Effector memory CD4-positive, alpha-beta T cell (primary cell): Measurements from ENCODE around the gene SLC5A10.
"Not testable (repeated sequence)": the region's sequence is repeated elsewhere in the genome, so short reads cannot be mapped to it uniquely, and the experiment has no call there.

ENCODE experiments used
- DNase-seq, 3 donors: peaks; one replicate each; pipeline ENCODE4 v3.0.0-alpha.2; 2020
- H3K27ac ChIP-seq: 2 replicates; pipeline ENCODE4 v1.7.0; 2013; ENCODE audit warnings: mild to moderate bottlenecking, low read length, moderate library complexity; ENCODE audit not compliant: insufficient read depth, poor library complexity, severe bottlenecking
- H3K27me3 ChIP-seq: replicated peaks from 2 replicates; pipeline ENCODE4 v1.7.0; 2013; ENCODE audit warnings: mild to moderate bottlenecking, low read length; ENCODE audit not compliant: insufficient read depth, control insufficient read depth, poor library complexity, severe bottlenecking
- H3K36me3 ChIP-seq: 2 replicates; pipeline ENCODE4 v1.7.0; 2013; ENCODE audit warnings: mild to moderate bottlenecking, low read length, moderate library complexity; ENCODE audit not compliant: control insufficient read depth, insufficient read depth
- H3K4me1 ChIP-seq: 2 replicates; pipeline ENCODE4 v1.7.0; 2013; ENCODE audit warnings: low read length, mild to moderate bottlenecking; ENCODE audit not compliant: control insufficient read depth, insufficient read depth, poor library complexity, severe bottlenecking
- H3K4me3 ChIP-seq: 2 replicates; pipeline ENCODE4 v1.7.0; 2013; ENCODE audit warnings: low read length, low read depth, mild to moderate bottlenecking; ENCODE audit not compliant: insufficient read depth, poor library complexity, severe bottlenecking
- H3K9me3 ChIP-seq: 2 replicates; pipeline ENCODE4 v1.7.0; 2013; ENCODE audit warnings: mild to moderate bottlenecking, low read length, moderate library complexity; ENCODE audit not compliant: control insufficient read depth

Gene SLC5A10

DNA sequence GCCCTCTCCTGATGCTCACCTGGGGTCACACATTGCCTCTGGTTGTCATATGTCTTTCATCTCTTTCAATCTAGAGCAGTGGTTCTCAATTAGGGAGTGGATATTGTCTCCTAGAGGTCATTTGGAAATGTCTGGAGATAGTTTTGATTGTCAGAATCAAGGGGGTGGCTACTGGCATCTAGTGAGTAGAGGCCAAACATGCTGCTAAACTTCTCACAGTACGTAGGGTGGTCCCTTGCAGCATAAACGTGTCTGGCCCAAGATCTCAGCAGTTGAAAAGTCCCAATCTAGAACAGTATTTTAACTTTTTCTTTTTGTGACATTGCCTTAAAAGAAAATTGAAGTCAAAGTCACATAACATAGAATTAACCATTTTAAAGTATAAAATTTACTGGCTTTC, 30.5 kb upstream of the SLC5A10 start:
- Histone ChIP-seq H3K9me3 (no peaks in the 10 kb centered on the region), H3K27me3 (no peaks in the 10 kb centered on the region), H3K4me3 (no peak overlapping the region), H3K36me3 (peaks cover 17% of the 10 kb centered on the region), H3K4me1 (peaks cover 19% of the 10 kb centered on the region), H3K27ac (no peak overlapping the region)
- DNase-seq, result no peak

DNA sequence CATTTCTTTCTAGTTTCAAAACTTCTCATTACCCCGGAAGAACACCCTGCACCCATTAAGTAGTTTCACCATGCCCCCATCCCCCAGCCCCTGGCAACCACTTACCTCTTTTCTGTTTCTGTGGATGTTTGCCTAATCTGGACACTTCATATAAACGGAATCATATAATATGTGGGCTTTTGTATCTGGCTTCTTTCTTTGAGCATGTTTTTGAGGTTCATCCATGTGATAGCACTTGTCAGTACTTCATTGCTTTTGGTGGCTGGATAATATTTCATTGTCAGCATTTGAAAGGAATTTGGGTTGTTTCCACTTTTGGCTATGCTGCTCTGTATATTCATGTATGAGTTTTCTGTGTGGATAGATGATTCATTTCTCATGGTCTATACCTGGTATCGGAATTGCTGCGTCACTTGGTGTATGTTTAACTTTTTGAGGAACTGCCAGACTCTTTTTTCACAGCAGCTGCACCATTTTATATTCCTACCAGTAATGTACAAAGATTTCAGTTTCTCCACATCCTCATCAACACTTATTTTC, 30.0 kb upstream of the SLC5A10 start:
- Histone ChIP-seq H3K36me3 (peaks cover 12% of the 10 kb centered on the region), H3K4me3 (no peak overlapping the region), H3K9me3 (no peaks in the 10 kb centered on the region), H3K27me3 (no peaks in the 10 kb centered on the region), H3K27ac (no peak overlapping the region), H3K4me1 (peaks cover 24% of the 10 kb centered on the region)
- DNase-seq, result no peak

DNA sequence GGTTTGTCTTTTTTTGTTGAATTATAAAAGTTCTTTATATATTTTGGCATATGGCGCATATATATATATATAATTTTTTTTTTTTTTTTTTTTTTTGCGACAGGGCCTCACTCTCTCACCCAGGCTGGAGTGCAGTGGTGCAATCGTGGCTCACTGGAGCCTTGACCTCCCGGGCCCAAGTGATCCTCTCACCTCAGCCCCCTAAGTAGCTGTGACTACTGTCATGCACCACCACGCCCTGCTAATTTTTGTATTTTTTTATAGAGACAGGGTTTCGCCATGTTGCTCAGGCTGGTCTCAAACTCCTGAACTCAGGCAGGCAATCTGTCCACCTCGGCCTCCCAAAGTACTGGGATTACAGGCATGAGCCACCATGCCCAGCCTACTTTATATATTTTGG, 29.4 kb upstream of the SLC5A10 start:
- H3K9me3 ChIP-seq, H3K27ac ChIP-seq, H3K4me3 ChIP-seq, DNase-seq, H3K27me3 ChIP-seq: not testable (repeated sequence)
- peaks cover 24% of the 10 kb centered on the region for H3K4me1 ChIP-seq
- H3K36me3 ChIP-seq, result peaks cover 10% of the 10 kb centered on the region

DNA sequence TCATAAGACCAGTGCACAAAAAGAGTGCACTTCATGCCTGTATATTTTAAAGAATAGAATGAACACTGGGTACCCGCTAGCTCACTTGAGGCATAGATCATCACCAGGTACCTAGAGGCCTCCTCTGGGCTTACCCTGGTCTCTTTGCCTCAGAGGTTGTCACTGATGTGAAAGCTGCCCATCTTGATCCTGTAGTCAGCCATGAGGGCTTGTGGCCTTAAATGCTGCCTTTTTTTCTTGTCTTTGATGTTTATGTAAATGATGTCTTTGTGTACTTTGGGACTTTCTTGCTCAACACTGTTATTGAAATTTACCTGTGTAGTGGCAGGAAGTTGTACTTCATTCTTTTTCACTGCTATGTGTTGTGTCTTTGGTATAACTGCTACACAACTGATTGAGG, 26.8 kb upstream of the SLC5A10 start:
- peaks cover 7% of the 10 kb centered on the region for H3K36me3 ChIP-seq
- no peak overlapping the region for H3K27ac ChIP-seq
- peaks cover 24% of the 10 kb centered on the region for H3K4me1 ChIP-seq
- no peaks in the 10 kb centered on the region for H3K27me3 ChIP-seq
- no peak overlapping the region for H3K4me3 ChIP-seq
- no peak for DNase-seq
- no peaks in the 10 kb centered on the region for H3K9me3 ChIP-seq

DNA sequence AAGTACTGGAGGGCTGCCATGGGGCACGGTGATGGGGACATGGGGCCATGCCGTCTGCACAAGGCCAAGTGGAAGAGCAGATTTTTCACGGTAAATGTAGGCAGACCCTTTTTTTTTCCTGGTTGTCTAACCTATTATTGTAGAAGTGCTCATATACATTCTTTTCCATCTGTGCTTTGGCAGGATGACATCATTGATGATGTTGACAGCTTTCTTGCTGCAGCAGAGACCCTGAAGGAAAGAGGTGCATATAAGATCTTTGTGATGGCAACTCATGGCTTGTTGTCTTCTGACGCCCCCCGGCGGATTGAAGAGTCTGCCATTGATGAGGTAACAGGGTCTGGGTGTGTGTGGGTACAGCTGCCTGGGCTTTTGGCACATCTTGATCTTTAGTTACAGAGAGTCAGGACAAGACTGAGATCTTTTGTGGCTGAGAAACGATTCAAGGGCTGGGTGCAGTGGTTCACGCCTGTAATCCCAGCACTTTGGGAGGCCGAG, 23.3 kb upstream of the SLC5A10 start:
- Histone ChIP-seq H3K27me3 (no peaks in the 10 kb centered on the region), H3K27ac (no peak overlapping the region), H3K4me1 (peaks cover 14% of the 10 kb centered on the region), H3K36me3 (peaks cover 19% of the 10 kb centered on the region), H3K4me3 (no peak overlapping the region), H3K9me3 (no peaks in the 10 kb centered on the region)
- no peak for DNase-seq

DNA sequence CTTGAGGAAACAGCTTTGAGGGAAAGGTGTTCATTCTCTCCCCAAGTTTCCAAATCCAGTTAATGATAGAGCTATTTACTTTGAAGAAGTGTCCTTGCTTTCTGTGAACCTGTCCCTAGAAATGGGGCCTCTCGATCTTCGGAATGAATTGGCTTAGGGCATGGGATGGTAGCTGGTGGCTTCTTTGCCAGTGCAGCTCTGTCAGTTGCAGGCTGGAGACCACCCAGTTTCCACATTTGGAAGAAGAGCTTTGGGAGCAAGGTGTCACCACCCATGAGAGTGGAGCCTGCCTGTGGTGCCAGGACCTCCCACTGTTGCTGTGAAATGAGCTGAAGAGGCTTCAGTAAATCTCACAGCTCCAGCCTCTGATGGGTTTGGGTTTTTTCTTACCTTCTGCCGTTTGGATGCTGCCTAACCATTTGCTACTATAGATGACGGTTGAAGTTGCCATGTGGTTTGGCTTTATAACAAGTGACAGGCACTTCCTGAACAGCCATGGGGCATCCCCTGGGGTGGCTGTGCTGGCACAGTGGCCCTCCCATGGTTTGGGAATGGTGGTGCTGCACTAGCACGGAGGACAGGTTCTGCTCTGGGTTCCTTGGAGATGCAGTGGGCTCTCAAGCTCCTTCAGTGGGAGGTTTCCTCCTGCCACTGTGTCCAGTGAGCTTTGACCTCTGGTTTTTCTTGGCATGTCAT, 19.5 kb upstream of the SLC5A10 start:
- Histone ChIP-seq H3K27me3 (no peaks in the 10 kb centered on the region), H3K4me1 (peaks cover 2% of the 10 kb centered on the region), H3K27ac (no peak overlapping the region), H3K9me3 (no peaks in the 10 kb centered on the region), H3K36me3 (peaks cover 19% of the 10 kb centered on the region), H3K4me3 (no peak overlapping the region)
- no peak for DNase-seq

DNA sequence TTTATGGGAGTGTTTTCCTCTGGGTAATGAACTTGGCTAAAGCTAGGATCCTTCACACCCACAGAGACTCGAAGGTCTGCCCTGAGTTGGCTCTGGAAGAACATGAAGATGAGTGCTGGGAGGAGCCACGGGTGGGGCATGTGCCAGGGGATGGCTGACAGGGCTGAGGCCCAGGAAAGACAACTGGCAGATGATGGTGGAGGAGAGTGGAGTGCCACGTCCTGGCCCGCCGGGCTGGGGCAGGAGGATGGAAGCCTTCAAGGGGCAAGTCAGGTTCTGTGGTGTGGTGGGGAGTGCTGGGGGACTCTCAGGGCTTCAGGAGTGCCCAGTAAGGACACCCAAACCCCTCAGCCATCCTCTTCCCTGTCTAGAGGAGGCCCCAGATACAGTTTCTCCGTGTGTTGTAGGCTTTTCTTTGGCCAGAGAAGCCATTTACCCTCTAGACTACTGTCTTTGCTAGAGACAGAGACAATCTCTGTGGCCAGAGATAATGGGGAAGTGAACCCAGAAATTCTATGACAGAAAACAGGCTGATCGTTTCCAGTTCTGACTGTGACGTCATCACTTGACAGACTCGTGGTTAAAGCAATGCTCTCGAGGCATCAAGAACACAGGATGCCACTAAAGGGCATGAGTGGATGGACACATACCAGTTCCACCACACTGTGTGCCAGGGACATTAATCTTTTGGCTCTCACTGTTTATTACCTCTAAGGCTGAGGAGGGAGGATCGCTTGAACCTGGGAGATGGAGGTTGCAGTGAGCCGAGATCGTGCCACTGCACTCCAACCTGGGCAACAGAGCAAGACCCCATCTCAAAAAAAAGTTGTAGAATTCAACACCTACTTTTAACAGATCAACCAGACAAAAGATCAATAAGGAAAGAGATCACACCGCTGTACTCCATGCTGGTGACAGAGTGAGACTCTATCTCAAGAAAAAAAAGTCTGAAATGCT, 18.6 kb upstream of the SLC5A10 start:
- peaks cover 19% of the 10 kb centered on the region for H3K36me3 ChIP-seq
- no peak for DNase-seq
- no peaks in the 10 kb centered on the region for H3K9me3 ChIP-seq
- no peaks in the 10 kb centered on the region for H3K27me3 ChIP-seq
- H3K4me3 ChIP-seq, result no peak overlapping the region
- H3K4me1 ChIP-seq, result peaks cover 2% of the 10 kb centered on the region
- no peak overlapping the region for H3K27ac ChIP-seq

DNA sequence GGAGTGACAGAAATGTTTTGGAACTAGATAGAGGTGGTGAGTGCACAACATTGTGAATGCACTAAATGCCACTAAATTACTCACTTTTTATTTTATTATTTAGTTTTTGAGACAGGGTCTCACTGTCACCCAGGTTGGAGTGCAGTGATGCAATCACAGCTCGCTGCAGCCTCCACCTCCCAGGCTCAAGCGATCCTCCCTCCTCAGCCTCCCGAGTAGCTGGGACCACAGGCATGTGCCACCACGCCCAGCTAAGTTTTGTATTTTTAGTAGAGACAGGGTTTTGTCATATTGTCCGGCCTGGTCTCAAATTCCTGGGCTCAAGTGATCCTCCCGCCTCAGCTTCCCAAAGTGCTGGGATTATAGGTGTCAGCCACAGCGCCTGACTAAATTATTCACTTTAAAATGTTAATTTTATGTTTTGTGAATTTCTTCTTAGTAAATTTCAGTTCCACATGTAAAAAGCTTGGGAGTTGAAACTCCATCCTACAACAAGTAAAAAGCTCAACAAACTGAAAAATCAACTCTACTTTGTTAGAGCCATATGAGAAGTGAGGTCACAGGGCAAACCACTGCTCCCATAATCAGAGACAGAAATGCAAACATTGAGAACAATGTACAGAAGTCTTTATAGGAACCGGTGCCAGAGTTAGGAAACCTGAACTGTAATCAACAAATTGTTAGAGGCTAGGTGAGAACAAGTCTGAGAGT, 13.8 kb upstream of the SLC5A10 start:
- no peaks in the 10 kb centered on the region for H3K9me3 ChIP-seq
- no peak overlapping the region for H3K27ac ChIP-seq
- H3K4me3 ChIP-seq, result no peak overlapping the region
- H3K36me3 ChIP-seq, result no peaks in the 10 kb centered on the region
- H3K27me3 ChIP-seq, result no peaks in the 10 kb centered on the region
- H3K4me1 ChIP-seq, result no peaks in the 10 kb centered on the region
- DNase-seq, result no peak

DNA sequence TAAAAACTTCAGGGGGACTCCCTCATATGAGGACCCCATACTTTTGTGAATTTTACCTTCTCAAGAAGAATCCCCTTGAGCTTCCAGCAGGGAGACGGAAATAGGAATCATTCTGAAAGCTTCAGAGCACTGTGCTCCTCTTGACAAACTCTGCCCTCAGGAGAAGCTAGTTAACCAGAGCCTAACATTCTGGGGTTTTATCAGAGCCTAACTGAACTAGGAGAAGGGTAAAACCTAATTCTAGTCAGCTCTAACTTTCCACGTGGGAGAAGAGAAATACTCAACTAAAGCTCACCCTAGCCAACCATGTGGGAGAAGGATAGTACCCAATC, 13.3 kb upstream of the SLC5A10 start:
- Histone ChIP-seq H3K4me1 (no peaks in the 10 kb centered on the region), H3K27ac (no peak overlapping the region), H3K9me3 (no peaks in the 10 kb centered on the region), H3K4me3 (no peak overlapping the region), H3K36me3 (no peaks in the 10 kb centered on the region), H3K27me3 (no peaks in the 10 kb centered on the region)
- no peak for DNase-seq
